NCI-H2171 (cell line): ENCODE results near the gene CDC42BPA.
A peak's percentile ranks its signal among the peaks of the same experiment; 100 is the strongest.
"Not testable (repeated sequence)": the region's sequence is repeated elsewhere in the genome, so short reads cannot be mapped to it uniquely, and the experiment has no call there.

Experiments
- DNase-seq: peaks from one replicate; lab custom pipeline; 2025; lab: John Stamatoyannopoulos, UW

CDC42BPA gene

DNA sequence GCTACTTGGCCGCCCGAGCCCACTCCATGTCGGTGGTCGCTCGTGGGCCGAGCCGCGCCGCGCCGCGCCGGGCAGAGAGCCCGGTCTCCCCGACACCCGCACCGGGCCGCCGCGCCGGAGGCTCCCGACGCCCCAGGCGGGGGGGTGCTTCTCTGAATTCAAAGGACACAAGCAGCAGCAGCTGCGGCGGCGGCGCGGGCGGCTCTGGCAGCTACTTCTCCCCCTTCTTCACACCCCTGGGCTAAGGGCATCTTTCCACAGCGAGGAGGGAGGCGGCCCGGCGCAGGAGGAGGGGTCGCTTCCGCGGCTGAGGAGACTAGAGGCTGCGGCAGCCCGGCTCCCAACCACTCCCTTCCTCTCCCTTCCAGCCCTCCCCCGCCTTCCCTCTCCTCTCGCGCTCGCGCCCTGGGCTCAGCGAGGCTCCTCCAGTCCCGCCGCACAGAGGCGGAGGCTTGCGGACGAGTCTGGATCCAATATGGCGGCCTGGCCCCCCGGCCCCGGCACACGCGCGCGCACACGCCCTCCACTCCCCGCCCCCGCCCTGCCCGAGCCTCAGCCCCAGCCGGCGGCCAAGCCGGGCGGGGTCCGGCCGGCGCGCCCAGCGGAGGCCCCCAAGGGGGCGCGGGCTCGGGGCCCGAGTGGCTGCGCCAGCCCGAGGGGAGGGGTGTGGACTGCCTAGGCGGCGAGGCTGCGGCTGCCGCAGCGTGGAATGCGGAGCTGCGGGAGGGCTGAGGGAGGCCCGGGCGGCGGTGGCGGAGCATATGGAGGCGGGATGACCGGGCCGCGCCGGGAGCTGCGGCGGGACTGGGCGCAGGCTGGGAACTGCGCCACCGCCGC, at the start of gene CDC42BPA:
Gene CDC42BPA, minus strand, starts transcription at position 477 of the 837 bp plus-strand sequence. CDS start 1,310 bp downstream, outside the sequence.
- peak; percentile 83 for DNase-seq

DNA sequence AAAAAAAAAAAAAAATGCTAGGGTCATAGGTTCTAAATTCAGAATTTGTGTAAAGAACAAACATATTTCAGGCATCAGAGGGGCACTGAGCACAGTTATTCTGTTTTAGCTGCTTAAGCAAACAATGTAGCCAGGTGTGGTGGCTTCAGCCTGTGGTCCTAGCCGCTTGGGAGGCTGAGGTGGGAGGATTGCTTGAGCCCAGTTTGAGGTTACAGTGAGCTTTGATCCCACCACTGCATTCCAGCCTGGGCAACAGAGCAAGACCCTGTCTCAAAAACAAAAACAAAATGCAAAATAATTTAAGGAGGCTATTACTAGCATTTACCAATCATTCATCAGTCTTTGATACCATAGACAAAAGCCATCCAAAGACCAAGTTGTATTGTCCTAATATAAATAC, 49.7 kb upstream of the CDC42BPA start:
- DNase-seq, result no peak

DNA sequence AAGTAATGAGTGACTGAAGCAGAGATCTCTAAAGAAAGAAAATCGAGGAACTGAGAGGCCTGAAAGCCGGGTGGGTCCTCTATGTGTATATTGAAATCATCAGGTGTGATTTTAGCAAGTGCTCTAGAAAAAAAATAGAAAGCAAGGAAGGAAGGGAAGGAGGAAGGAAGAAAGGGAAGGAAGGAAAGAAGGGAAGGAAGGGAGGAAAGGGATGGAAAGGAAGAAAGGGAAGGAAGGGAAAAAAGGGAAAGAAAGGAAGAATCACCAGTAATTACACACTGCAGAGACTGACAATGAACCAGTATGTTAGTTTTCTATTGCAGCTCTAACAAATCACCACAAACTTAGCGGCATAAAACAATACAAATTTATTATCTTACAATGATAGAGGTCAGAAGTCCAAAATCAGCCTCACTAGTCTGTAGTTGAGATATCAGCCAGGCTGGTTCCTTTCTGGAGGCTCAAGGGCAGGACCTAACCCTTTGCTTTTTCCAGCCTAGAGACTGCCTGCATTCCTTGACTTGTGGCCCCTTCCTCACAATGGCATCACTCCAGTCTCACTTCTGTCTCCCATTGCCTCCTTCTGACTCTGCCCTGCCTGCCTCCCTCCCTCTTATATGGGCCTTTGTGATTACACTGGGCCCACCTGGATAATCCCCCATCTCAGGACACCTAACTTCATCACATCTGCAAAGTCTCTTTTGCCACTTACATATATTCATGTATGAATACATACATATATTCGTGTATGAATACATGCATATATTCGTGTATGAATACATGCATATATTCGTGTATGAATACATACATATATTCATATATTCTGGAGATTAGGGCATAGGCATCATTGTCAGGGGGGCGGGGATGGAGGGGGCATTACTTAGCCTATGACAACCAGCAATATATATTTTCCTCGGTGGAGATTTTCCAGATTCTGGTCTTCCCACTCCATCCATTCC, 47.5 kb upstream of the CDC42BPA start:
- DNase-seq, result no peak

GRCh38 chr1:227364657-227365056, 46.4 kb upstream of the CDC42BPA start:
- no peak for DNase-seq

- DNase-seq, result no peak
These were observed 45.5 kb upstream of the CDC42BPA start for GRCh38 chr1:227363825-227364224.

DNA sequence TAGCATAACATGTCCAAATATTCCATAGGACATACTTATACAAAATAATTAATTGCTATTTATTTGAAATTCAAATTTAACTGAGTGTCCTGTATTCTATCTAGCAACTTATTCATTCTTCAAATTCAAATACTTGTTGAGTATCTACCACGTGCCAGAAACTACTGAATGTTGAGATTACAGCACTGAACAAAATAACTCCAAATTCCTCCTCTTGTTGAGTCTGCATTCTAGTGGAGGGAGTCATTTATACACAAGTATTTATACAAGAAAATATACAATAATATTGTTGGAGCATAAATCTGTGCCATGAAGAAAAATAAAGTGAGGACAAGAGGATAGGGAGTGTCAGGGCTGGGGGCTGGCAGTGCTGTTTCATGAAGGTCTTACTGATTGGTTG, 43.7 kb upstream of the CDC42BPA start:
- DNase-seq, result no peak

GRCh38 chr1:227357927-227358302, 39.6 kb upstream of the CDC42BPA start:
- DNase-seq, result no peak

GRCh38 chr1:227357171-227357926, 39.1 kb upstream of the CDC42BPA start:
- no peak for DNase-seq

DNA sequence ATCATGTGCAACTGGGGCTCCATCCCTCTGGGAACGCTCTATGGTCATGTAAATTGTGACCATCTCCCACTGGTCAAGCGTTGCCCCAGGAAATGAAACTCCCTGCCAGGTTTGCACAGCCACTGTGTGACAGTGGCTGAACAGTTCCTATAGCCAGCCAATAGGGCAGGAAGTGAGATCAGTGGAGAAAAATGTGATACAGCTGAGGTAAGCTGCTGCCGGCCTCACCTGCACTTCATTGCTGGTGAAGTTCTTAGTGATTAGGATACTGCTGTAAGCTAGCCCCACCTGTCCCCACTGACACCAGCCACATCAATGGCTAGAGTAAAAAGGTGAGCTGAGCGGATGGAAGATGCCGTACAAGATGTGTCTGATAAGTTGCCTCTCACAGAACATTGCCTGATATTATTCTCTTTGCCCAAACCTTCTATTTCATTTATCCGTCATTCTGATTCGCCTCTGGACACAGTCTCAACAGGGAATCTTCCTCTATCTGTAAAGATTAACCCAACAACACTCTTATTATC, 38.4 kb upstream of the CDC42BPA start:
- no peak for DNase-seq

DNA sequence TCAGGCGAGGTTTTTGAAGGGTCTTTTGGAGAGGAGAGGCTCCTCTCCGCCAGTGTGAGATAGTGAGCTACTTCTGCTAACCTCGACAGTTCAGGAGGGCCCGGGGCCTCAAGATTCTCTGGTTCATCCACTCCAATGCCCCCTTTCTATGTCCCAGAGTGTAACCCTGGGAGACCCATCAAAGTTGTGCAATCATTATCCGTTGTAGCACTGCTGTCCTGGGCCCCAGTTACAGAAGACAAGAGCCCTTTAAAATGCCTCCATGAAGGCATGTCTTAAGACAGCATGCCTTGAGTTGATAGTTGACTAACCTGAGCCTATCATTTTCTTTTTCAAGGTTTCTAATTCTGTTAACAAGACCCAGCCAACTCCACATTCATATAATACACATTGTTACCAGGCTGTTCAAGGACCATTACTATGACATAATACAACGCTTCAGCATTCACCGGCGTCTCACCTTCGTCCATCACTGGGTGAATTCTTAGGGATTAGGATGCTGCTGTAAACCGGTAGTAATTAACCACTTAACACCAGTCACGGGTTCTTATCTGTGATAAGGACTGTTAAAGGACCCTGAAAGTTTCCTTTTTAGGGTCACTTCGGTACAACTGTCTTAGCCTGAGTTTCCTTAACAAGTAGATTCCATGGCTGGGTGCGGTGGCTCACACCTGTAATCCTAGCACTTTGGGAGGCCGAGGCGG, 37.4 kb upstream of the CDC42BPA start:
- DNase-seq, result no peak

DNA sequence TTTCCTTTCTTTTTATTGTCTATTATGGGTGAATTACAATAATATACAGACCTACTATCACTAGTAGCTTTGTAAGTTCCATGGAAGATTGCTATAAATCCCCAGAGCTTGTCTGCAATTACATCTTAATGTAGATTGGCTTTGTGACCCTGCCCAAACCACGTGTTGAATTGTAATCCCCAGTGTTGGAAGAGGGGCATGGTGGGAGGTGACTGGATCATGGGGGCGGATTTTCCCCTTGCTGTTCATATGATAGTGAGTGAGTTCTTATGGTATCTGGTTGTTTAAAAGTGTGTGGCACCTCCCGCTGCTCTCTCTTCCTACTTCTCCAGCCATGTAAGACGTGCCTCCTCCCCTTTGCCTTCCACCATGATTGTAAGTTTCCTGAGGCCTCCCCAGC, 34.9 kb upstream of the CDC42BPA start:
- DNase-seq, result no peak

DNA sequence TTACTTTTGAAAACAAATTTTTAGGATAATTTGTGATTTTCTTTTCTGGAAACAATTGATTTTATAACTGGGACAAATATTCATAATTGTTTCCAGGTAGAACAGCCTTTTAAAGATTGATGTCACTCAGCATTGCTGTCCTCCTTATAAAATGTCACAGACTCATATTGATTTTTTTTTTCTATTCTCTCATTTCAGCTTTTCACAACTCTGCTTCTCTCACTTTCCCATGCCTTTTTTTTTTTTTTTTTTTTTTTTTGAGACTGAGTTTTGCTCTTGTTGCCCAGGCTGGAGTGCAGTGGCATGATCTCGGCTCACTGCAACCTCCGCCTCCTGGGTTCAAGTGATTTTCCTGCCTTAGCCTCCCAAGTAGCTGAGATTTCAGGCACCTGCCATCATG, 33.9 kb upstream of the CDC42BPA start:
- DNase-seq, result not testable (repeated sequence)

GRCh38 chr1:227351443-227351842, 33.2 kb upstream of the CDC42BPA start:
- DNase-seq, result no peak

- no peak for DNase-seq
These were observed 31.7 kb upstream of the CDC42BPA start for GRCh38 chr1:227349967-227350366.

DNA sequence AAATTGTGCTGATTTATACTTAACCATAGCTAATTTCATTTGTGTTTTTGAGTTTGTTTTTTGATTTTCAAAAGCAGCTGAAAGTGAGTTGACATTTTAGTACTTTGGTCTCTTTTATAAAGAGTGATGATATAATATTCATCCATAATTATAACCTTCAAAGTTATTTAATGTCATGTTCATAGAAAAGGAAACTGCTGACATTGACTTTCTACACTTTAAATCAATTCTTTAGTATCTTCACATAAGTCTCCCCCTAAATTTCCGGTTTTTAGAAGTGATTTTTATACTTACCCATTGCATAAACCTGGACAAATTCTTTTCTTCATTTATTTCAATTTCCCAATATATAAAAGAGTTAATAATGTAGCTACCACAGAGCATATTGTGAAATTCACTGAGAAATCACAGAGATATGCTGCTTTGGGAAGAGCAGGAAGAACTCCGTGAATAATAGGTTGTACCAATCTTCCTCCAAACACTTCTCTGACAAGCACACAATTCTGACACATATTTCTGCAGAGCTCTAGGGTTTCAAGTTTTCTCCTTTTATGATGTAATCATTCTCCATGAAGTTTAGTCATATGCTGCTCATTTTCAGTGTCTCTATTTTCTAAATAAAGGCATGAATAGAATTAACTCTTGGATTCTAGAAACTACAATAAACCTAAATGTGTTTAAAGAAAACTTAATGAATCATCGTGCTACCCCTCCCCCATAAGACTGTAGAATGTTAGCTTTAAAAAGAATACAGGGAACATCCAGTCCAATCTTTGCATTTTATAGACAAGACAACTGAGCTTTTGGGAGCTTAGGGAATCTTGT, 25.6 kb upstream of the CDC42BPA start:
- no peak for DNase-seq

DNA sequence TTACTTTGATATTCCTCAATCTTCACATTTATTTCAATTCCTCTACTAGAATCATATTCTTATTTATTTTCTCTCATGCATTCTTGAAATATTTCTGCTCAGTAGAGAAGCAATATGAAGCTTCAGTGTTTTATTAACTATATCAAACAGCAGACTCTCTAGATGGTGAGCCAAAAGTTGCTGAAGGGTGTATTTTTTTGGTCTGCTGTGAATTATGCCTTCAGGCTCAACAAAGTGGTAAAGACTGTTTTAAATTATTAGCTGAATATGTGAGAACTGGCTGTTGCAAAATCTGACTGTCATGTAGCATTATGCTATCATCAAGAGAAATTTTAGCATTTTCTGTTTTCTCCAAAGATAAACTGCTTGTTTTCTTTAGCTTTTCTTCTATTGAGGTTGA, 24.9 kb upstream of the CDC42BPA start:
- DNase-seq, result no peak

- DNase-seq, result no peak
These were observed 24.0 kb upstream of the CDC42BPA start for GRCh38 chr1:227342075-227342829.

- not testable (repeated sequence) for DNase-seq
These were observed 17.8 kb upstream of the CDC42BPA start for GRCh38 chr1:227336136-227336535.

GRCh38 chr1:227335242-227336020, 17.1 kb upstream of the CDC42BPA start:
- no peak for DNase-seq
